Measurements from ENCODE around the gene SERPINB5.

Gene SERPINB5, protein sequence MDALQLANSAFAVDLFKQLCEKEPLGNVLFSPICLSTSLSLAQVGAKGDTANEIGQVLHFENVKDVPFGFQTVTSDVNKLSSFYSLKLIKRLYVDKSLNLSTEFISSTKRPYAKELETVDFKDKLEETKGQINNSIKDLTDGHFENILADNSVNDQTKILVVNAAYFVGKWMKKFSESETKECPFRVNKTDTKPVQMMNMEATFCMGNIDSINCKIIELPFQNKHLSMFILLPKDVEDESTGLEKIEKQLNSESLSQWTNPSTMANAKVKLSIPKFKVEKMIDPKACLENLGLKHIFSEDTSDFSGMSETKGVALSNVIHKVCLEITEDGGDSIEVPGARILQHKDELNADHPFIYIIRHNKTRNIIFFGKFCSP

DNA sequence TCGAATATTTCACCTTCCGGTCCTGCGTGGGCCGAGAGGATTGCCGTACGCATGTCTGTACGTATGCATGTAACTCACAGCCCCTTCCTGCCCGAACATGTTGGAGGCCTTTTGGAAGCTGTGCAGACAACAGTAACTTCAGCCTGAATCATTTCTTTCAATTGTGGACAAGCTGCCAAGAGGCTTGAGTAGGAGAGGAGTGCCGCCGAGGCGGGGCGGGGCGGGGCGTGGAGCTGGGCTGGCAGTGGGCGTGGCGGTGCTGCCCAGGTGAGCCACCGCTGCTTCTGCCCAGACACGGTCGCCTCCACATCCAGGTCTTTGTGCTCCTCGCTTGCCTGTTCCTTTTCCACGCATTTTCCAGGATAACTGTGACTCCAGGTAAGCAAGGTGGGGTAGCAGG is at the start of gene SERPINB5:
Gene SERPINB5, plus strand, starts transcription at position 291 of the 400 bp plus-strand sequence. CDS start 7,471 bp downstream, outside the sequence.
- H3K9me3 ChIP-seq (ENCODE audit: control insufficient read depth, insufficient read depth, low read length): no peaks in the 10 kb centered on the region
- TF ChIP-seq CTCF (IDR thresholded peaks at IDR 0.05; ENCODE audit: low read depth, low read length, poor library complexity, severe bottlenecking) (no peak), EZH2phosphoT487 (IDR thresholded peaks at IDR 0.05; ENCODE audit: borderline replicate concordance, low read length) (no peak)
- H3K4me1 ChIP-seq (ENCODE audit: control insufficient read depth, low read length): no peaks in the 10 kb centered on the region
- H3F3A ChIP-seq (ENCODE audit: control insufficient read depth, insufficient read depth): no peaks in the 10 kb centered on the region
- H3K36me3 ChIP-seq (ENCODE audit: control insufficient read depth, low read length): no peaks in the 10 kb centered on the region
- H3K27ac ChIP-seq (ENCODE audit: low read depth, low read length): no peak within 1 kb of the TSS
- H3K4me2 ChIP-seq (ENCODE audit: low read length): no peak within 1 kb of the TSS
- no peaks in the 10 kb centered on the region for H3K79me2 ChIP-seq (ENCODE audit: control insufficient read depth, low read length)
- H3K4me3 ChIP-seq (ENCODE audit: low read length): no peak within 1 kb of the TSS
- no peaks in the 10 kb centered on the region for H4K20me1 ChIP-seq (ENCODE audit: control insufficient read depth, insufficient read depth, low read depth, low read length)
- H3K27me3 ChIP-seq (ENCODE audit: control insufficient read depth, low read length): peaks cover 25% of the 10 kb centered on the region
- no peaks in the 10 kb centered on the region for H3K9me2 ChIP-seq (replicated peaks; ENCODE audit: control insufficient read depth, low read length)

- TF ChIP-seq EZH2phosphoT487 (IDR thresholded peaks at IDR 0.05; ENCODE audit: borderline replicate concordance, low read length) (no peak), CTCF (IDR thresholded peaks at IDR 0.05; ENCODE audit: low read depth, low read length, poor library complexity, severe bottlenecking) (no peak)
- H4K20me1 ChIP-seq (ENCODE audit: control insufficient read depth, insufficient read depth, low read depth, low read length): no peaks in the 10 kb centered on the region
- H3K4me1 ChIP-seq (ENCODE audit: control insufficient read depth, low read length): peaks cover 9% of the 10 kb centered on the region
- H3K27ac ChIP-seq (ENCODE audit: low read depth, low read length): no peak overlapping the region
- H3K4me2 ChIP-seq (ENCODE audit: low read length): no peak overlapping the region
- no peaks in the 10 kb centered on the region for H3K36me3 ChIP-seq (ENCODE audit: control insufficient read depth, low read length)
- H3K79me2 ChIP-seq (ENCODE audit: control insufficient read depth, low read length): no peaks in the 10 kb centered on the region
- no peaks in the 10 kb centered on the region for H3F3A ChIP-seq (ENCODE audit: control insufficient read depth, insufficient read depth)
- no peak overlapping the region for H3K4me3 ChIP-seq (ENCODE audit: low read length)
- H3K9me3 ChIP-seq (ENCODE audit: control insufficient read depth, insufficient read depth, low read length): no peaks in the 10 kb centered on the region
- H3K9me2 ChIP-seq (replicated peaks; ENCODE audit: control insufficient read depth, low read length): no peaks in the 10 kb centered on the region
- peaks cover 20% of the 10 kb centered on the region for H3K27me3 ChIP-seq (ENCODE audit: control insufficient read depth, low read length)
Measured at GRCh38 chr18:63427558-63427957, 49.2 kb upstream of the SERPINB5 start.

- H3K36me3 ChIP-seq (ENCODE audit: control insufficient read depth, low read length): no peaks in the 10 kb centered on the region
- H3K4me2 ChIP-seq (ENCODE audit: low read length): no peak overlapping the region
- H3F3A ChIP-seq (ENCODE audit: control insufficient read depth, insufficient read depth): no peaks in the 10 kb centered on the region
- H3K9me3 ChIP-seq (ENCODE audit: control insufficient read depth, insufficient read depth, low read length): no peaks in the 10 kb centered on the region
- peaks cover 33% of the 10 kb centered on the region for H3K27me3 ChIP-seq (ENCODE audit: control insufficient read depth, low read length)
- no peaks in the 10 kb centered on the region for H3K9me2 ChIP-seq (replicated peaks; ENCODE audit: control insufficient read depth, low read length)
- no peaks in the 10 kb centered on the region for H4K20me1 ChIP-seq (ENCODE audit: control insufficient read depth, insufficient read depth, low read depth, low read length)
- no peaks in the 10 kb centered on the region for H3K79me2 ChIP-seq (ENCODE audit: control insufficient read depth, low read length)
- H3K4me3 ChIP-seq (ENCODE audit: low read length): no peak overlapping the region
- no peaks in the 10 kb centered on the region for H3K4me1 ChIP-seq (ENCODE audit: control insufficient read depth, low read length)
- TF ChIP-seq CTCF (IDR thresholded peaks at IDR 0.05; ENCODE audit: low read depth, low read length, poor library complexity, severe bottlenecking): no peak
- TF ChIP-seq EZH2phosphoT487 (IDR thresholded peaks at IDR 0.05; ENCODE audit: borderline replicate concordance, low read length): no peak
- H3K27ac ChIP-seq (ENCODE audit: low read depth, low read length): no peak overlapping the region
Measured at GRCh38 chr18:63430526-63430925, 46.2 kb upstream of the SERPINB5 start.

Data from DOHH2 (cell line).